Activated CD4-positive, CD25-positive, alpha-beta regulatory T cell treated with anti-CD3 and anti-CD28 coated beads, Interleukin-2, amount 50 U/mL, for 72 hours (primary cell): ENCODE data around the gene PCDH19.
"Not testable (repeated sequence)": the region's sequence is repeated elsewhere in the genome, so short reads cannot be mapped to it uniquely, and the experiment has no call there.

Experiments used
- DNase-seq: peaks from one replicate; pipeline ENCODE4 v3.0.0; 2021

The PCDH19 gene

DNA sequence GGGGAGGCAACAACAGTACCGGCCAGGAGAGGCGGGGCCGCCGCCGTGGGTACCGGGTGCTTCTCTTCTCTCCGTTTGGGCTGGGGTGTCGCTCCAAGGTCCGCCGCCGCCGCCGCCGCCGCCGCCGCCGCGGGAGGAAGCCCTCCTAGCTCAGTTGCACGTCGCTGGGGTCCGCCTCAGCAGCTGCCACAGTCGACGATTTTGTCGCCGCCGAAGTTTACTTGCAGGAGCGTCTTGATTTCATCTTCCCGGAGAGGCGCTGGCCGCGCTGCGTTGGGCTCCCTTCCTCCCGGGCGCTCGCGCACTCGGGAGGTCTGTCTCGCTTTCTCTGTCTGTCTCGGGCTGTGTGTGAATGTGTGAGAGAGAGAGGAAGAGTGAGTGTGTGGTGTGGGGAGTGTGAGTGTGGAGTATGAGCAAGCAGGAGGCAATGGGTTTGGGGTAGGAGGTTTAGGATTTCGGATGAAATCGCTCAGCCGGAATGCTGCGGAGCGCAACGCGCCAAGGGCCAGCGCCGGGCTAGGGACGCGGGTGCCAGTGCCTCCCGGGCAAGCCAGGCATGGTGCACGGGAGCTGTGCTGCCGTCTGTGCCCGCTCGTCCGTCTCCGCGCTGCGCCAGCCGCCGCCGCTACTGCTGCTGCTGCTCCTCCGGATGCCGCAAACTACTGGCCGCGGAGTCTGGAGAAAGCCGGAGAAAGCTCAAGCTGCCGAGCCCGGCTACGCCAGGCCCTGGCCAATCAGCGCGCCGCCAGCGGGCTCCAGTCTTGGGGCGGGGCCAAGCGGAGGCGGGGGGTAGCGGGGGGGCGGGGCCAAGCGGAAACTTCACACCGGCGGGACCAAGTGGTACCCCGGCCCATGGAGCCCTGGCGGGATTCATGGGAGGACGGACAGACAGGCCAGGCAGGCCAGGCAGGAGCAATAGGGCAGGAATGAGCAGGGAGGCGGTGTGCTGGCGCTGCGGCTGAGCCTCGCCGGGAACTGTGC, at the start of gene PCDH19:
Gene PCDH19 (minus strand): TSS at position 664 of the 981 bp plus-strand sequence. CDS start 1,676 bp downstream, outside the sequence.
- no peak for DNase-seq

DNA sequence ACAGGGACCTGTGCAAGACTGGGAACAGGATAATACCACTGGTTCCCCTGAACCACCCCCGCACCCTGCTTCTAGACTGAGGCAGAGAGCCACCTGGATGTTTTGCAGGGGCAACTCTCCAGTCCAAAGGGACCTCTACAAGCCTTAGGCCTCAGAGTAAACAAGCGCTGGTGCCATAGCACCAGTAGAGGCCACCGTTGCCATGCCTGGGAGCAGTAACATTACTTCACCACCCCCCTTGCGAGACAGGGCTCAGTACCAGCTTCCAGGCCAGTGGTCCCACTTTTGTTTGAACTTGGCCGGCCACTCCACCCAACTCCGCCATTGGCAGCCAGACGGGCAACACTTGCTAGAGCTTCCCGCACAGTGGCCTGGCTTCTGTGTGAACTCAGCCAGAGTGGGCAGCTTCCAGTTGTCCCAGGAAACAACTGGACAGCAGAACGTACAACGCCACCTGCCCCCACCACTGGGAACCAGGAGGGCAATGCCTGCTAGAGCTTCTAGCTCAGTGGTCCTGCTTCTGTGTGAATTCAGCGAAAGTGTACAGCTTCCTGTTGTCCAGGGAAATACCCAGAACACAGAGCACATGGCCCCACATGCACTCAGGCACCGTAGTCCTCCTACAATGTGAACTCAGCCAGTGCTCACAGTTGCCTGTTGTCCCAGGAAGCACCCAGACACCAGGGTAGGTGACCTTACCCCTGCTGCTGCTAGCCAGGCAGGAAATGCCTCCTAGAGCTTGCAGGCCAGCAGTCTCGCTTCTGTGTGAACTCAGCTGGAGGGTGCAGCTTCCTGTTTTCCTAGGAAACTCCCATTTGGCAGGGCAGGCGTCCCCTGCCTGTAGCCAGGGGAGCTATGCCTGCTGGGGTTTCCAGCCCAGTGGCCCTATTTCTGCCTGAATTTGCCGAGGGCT, 39.9 kb upstream of the PCDH19 start:
- no peak for DNase-seq

GRCh38 chrX:100447655-100448397, 37.8 kb upstream of the PCDH19 start:
- DNase-seq, result peak; percentile 32

DNA sequence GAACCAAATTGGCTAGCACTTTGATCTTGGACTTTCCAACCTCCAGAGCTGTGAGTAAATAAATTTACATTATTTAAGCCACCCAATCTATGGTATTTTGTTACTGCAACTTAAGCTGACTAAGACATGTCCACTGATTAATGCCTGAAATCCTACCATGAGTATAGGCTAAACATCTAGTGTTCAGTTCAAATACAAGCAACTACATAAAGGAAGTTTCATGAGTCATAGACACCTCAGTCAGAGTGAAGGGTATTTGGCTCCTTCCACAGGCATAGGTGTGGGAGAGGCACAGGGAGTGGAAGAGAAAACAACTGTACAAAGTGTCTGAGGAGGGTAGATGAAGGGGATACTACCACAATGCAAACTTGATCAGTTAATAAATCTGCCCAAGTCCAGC, 35.5 kb upstream of the PCDH19 start:
- no peak for DNase-seq

- not testable (repeated sequence) for DNase-seq
These were observed 31.2 kb upstream of the PCDH19 start for GRCh38 chrX:100441321-100441720.

DNA sequence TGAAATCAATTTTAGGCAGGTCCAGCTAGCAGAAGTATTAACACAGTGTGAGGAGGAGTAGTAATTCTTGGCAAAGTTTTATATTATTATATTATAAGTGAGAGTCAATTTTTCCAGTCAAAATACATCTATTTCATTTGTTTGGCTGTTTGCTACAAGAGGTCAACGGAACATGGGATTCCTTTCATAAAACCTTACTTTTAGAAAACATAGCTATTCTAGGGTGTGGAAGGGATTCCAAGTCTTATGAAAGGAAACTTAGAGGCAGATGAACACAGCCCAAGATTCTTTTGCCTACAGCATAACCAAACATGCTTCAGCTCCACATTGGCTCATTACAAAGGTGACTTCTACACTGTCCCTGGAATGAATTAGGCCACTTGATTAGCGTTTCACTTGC, 29.9 kb upstream of the PCDH19 start:
- DNase-seq, result no peak

DNA sequence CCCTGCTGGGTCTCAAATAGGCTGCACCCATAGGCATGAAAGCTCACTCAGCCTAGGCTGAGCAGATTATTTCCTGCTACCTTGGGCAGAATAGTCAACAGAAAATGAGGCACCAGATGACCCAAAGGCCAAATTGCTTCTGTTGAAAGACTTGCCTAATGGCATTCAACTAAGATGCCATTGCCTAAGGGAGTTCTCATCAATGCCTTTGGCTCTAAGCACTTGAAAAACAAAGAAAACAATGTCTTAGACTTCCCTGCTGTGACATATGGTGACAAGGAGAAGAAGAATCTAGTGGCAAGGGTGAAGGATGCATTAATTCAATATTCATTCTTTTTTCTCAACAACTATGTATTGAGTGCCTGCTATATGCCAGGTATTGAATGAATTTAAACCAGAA, 25.7 kb upstream of the PCDH19 start:
- DNase-seq, result no peak

GRCh38 chrX:100424012-100424411, 13.9 kb upstream of the PCDH19 start:
- DNase-seq, result no peak

DNA sequence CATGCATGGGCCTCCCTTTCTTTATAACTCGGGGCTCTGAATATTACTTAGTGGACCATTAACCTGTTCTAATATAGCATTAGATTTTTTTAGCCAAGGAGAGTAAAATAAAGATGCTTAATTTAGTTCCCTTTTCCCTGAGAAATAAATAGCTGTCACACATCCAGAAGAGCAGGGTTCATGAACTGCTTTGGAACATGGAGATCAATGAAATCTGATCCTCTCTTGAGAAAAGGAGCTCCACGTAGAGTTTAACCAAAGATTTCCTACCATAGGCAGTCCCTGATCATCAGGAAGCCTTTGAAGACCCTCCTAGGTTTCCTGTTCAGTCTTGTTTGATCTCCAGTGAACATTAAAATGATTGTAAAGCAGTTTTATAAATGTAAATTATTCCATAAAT, 8.5 kb upstream of the PCDH19 start:
- DNase-seq, result no peak

GRCh38 chrX:100417681-100418080, 7.6 kb upstream of the PCDH19 start:
- no peak for DNase-seq

DNA sequence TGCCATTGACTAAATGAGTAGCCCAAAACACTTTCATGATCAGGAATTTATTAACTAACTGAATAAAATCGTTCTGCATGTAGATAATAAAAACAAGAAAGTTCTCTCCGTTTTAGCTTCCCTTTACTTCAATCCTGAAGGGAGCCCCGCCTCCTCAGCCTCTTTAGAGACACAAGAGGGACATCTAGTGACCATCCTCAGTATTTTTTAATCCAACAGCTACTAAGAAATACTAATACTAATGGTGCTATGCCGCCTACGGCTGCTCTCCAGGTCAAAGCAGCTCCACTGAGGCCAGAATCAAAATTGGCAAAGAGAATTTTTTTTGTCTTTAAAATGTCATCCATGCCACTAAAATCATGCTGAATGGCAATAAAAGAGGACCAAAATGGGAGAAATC, 3.2 kb upstream of the PCDH19 start:
- DNase-seq, result no peak

GRCh38 chrX:100411802-100412715, 2.0 kb upstream of the PCDH19 start:
- no peak for DNase-seq

DNA sequence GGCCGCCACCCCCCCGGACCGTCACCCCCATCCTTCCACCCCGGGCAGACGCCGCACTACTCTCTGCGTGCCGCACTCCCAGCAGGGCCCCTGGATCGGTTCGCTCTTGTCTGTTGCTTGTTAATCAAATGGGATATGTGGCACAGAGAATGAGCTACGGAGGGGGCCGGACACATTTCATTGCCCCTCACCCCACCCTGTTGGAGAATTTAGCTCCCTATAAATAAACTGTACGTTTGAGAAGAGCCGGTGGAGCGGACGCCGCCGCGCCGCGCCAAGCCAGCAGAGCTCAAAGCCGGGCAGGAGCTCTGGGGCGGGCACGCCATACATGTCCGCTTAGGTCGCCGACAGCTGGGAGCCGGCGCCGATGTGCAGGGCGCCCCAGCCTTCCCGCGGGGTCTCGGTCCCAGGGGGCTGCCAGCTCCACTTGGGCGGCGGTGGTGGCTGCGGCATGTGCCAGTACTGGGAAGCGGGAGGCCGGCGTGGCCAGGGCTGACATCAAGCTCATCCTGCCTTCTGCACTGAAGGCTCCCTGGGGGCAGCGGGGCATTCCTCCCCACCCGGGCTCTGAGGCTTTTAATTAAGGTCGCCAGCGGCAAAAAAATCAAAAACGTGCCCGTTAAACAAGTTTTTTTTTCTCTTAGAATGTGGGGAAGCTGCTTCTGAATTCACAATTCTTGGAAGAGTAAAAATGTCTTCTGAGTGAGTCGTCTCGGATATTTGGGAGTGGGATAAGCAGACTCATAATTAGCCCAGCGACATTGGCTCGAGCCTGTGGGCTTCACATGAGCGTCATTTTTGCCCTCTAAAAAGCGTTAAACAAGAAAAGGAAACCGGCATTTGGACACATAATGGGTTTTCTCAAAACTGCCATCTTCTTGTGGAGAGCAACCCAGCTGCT, 1.1 kb upstream of the PCDH19 start:
- no peak for DNase-seq

GRCh38 chrX:100408713-100409609, 1.1 kb downstream of the PCDH19 start:
- DNase-seq, result no peak

DNA sequence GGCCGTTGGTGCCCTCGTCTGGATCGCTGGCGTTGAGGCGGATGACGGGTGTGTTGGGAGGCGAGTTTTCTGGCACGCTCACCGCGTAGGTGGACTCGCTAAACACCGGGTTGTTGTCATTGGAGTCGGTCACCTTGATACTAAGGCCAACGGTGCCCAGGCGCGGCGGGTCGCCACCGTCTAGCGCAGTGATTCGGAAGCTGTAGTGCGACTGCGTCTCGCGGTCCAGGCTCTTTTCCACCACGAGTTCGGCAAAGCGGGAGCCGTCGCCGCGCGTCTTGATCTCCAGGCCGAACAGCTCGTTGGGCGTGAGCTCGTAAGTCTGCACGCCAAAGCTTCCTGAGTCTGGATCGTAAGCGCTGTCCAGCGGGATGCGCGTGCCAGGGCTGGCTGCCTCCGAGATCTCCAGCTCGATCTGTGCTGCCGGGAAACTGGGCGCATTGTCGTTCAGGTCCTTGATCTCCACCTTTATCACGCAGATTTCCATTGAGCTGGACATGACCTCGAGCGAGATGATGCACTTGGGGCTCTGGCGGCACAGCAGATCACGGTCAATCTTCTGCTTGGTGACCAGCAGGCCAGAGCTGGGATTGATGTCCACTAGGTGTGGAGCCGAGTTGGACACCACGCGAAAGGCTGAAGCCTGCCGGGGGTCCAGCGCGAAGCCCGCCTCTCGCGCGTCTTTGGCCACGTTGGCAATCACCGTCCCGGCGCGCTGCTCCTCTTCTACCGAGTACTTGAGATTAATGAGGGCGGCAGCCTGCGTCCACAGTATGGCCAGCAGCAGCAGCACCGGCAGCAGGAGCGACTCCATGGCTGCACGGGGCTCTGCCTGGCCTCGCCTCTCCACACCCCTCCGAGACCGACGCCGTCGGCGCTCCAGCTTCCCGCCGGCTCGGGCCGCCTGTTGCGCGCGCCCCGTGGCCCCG, 2.0 kb downstream of the PCDH19 start:
- no peak for DNase-seq

DNA sequence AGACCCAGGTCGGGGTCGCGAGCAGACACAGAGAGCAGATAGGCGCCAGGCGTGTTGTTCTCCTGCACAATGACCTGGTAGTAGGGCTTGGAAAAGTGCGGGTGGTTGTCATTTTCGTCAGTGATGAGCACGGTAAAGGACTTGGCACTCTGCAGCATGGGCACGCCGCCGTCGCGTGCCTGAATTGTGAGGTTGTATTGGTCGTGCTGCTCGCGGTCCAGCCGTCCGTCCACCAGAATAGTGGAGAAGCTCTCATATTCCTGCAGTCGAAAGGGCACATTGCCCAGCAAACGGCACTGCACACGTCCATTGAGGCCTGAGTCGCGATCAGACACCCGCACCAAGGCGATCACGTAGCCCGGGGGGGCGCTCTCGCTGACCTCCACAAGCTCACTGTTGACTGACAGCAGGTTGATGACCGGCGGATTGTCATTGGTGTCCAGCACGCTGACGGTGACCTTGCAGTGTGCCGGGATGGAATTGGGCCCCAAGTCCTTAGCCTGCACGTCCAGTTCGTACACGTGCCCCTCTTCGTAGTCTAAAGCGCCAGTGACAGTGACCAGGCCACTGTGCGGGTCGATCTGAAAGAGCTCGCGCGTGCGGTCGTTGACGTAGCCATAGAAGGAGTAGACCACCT, 2.8 kb downstream of the PCDH19 start:
- DNase-seq, result no peak

- DNase-seq, result no peak
These were observed 4.6 kb downstream of the PCDH19 start for GRCh38 chrX:100405424-100405823.

DNA sequence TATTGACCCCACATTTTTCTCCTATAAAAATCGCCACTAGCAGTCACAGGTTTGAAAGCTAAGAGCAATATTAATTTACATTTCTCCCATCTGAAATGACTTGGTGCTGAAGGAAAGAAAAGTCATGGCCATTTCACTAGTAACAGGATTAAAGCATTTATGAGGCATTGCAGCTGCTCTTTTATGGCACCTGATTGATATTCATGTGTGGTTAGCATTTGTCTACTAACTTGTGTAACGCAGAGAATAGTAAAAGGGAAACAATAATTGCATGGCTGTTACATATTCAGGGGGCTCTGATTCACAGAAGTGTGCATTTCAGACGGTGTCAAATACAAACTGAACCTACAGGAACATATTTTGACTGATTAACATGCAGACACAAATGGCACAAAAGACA, 5.2 kb downstream of the PCDH19 start:
- no peak for DNase-seq
